GM18873 (cell line): ENCODE data around the gene NRXN3.

Experiments used
- ATAC-seq: cut with Tn5 transposase; IDR thresholded peaks from one replicate; pipeline ENCODE4 v1.9.1; 2021; ENCODE audit warnings: mild to moderate bottlenecking, moderate library complexity, moderate number of reproducible peaks; ENCODE audit not compliant: unreplicated experiment, low FRiP score

The NRXN3 gene

GRCh38 chr14:79157369-79157768 is 987.2 kb downstream of the NRXN3 start:
- no peak for ATAC-seq

GRCh38 chr14:79161571-79161970 is 991.4 kb downstream of the NRXN3 start:
- no peak for ATAC-seq

GRCh38 chr14:79162833-79163232 is 992.7 kb downstream of the NRXN3 start:
- ATAC-seq, result no peak

GRCh38 chr14:79165471-79166090 is 995.4 kb downstream of the NRXN3 start:
- no peak for ATAC-seq

- no peak for ATAC-seq
Measured at GRCh38 chr14:79166171-79166570, 996.0 kb downstream of the NRXN3 start.

- no peak for ATAC-seq
Measured at GRCh38 chr14:79167957-79168356, 997.8 kb downstream of the NRXN3 start.

GRCh38 chr14:79175671-79176070 is 1005.5 kb downstream of the NRXN3 start:
- ATAC-seq, result no peak

- no peak for ATAC-seq
Measured at GRCh38 chr14:79177106-79177505, 1006.9 kb downstream of the NRXN3 start.

GRCh38 chr14:79178719-79179118 is 1008.5 kb downstream of the NRXN3 start:
- ATAC-seq, result no peak

- ATAC-seq, result no peak
Measured at GRCh38 chr14:79179985-79180384, 1009.8 kb downstream of the NRXN3 start.

- no peak for ATAC-seq
Measured at GRCh38 chr14:79180656-79181055, 1010.5 kb downstream of the NRXN3 start.

- no peak for ATAC-seq
Measured at GRCh38 chr14:79186523-79186922, 1016.4 kb downstream of the NRXN3 start.

GRCh38 chr14:79193689-79194477 is 1023.7 kb downstream of the NRXN3 start:
- no peak for ATAC-seq

GRCh38 chr14:79196216-79196615 is 1026.0 kb downstream of the NRXN3 start:
- no peak for ATAC-seq

- ATAC-seq, result no peak
Measured at GRCh38 chr14:79197516-79197915, 1027.3 kb downstream of the NRXN3 start.

- ATAC-seq, result no peak
Measured at GRCh38 chr14:79199217-79199616, 1029.0 kb downstream of the NRXN3 start.

- ATAC-seq, result no peak
Measured at GRCh38 chr14:79201564-79202207, 1031.5 kb downstream of the NRXN3 start.

- no peak for ATAC-seq
Measured at GRCh38 chr14:79204591-79204990, 1034.4 kb downstream of the NRXN3 start.

GRCh38 chr14:79209418-79209817 is 1039.2 kb downstream of the NRXN3 start:
- no peak for ATAC-seq

GRCh38 chr14:79225815-79226214 is 1055.6 kb downstream of the NRXN3 start:
- no peak for ATAC-seq

- ATAC-seq, result no peak
Measured at GRCh38 chr14:79229383-79229909, 1059.3 kb downstream of the NRXN3 start.
